Right renal cortex interstitium (tissue), 3 donors: ENCODE measurements around the gene PSMC5. TPM values are rescaled to one million over a fixed set of nuclear protein-coding genes. Genes with fewer than 3 reads are reported as not detected.
"Not testable (repeated sequence)": the region's sequence is repeated elsewhere in the genome, so short reads cannot be mapped to it uniquely, and the experiment has no call there.

Source experiments
- DNase-seq, 3 donors: peaks; one replicate each; pipeline ENCODE4 v3.0.0-alpha.2; 2013; ENCODE audit warnings: low read depth in 3 of 3, low spot score in 2 of 3
- polyA plus RNA-seq, 3 donors: library from polyadenylated mRNA; unstranded; fragments of 120-200 nt; gene quantifications; one replicate each; pipeline ENCODE4 v1.2.1, GENCODE V29; 2013; ENCODE audit not compliant: insufficient read length in 3 of 3

Gene PSMC5
- polyA plus RNA-seq, 3 donors: 191 to 203 (median 198) TPM

GRCh38 chr17:63866625-63867024 is 39.4 kb downstream of the PSMC5 start:
- not testable (repeated sequence) for DNase-seq

GRCh38 chr17:63869491-63870291 is 42.5 kb downstream of the PSMC5 start:
- not testable (repeated sequence) for DNase-seq

- DNase-seq: not testable (repeated sequence)
These were observed 43.0 kb downstream of the PSMC5 start for GRCh38 chr17:63870292-63870665.

GRCh38 chr17:63871646-63872365 is 44.6 kb downstream of the PSMC5 start:
- not testable (repeated sequence) for DNase-seq

GRCh38 chr17:63873577-63873976 is 46.3 kb downstream of the PSMC5 start, which contains the start of gene CSH2:
Gene CSH2, minus strand, starts transcription at chr17:63873677. Its CDS starts 63 bp downstream, at chr17:63873614.
- not testable (repeated sequence) for DNase-seq

- not testable (repeated sequence) for DNase-seq
These were observed 46.9 kb downstream of the PSMC5 start for GRCh38 chr17:63874061-63874626.

- not testable (repeated sequence) for DNase-seq
These were observed 47.5 kb downstream of the PSMC5 start for GRCh38 chr17:63874693-63875092.

- DNase-seq: not testable (repeated sequence)
These were observed 51.2 kb downstream of the PSMC5 start for GRCh38 chr17:63878413-63878812.

GRCh38 chr17:63880706-63881105 is 53.5 kb downstream of the PSMC5 start:
- no peak for DNase-seq

- not testable (repeated sequence) for DNase-seq
These were observed 54.1 kb downstream of the PSMC5 start for GRCh38 chr17:63881337-63881736.

Other genes with a start within 250 kb of the PSMC5 start
- 10 to 100 TPM; 27.1 to 28.2 (median 27.7) TPM for gene TACO1, start 226.5 kb upstream of the PSMC5 start, polyA plus RNA-seq
- gene MAP3K3, start 205.0 kb upstream of the PSMC5 start, polyA plus RNA-seq: 10 to 100 TPM; 26.3 to 27.9 (median 27.2) TPM
- 10 to 100 TPM; 21.5 to 23.1 (median 22.3) TPM for gene LIMD2, start 127.3 kb upstream of the PSMC5 start, polyA plus RNA-seq
- 10 to 100 TPM; 41.0 to 43.9 (median 41.8) TPM for gene STRADA, start 85.6 kb upstream of the PSMC5 start, polyA plus RNA-seq
- 100 to 1,000 TPM; 116 to 129 (median 127) TPM for gene CCDC47, start 53.8 kb upstream of the PSMC5 start, polyA plus RNA-seq
- gene DDX42, start 53.3 kb upstream of the PSMC5 start, polyA plus RNA-seq: 100 to 1,000 TPM; 154 to 189 (median 172) TPM
- gene FTSJ3, start 232 bp downstream of the PSMC5 start, polyA plus RNA-seq: 10 to 100 TPM; 53.1 to 76.9 (median 69.5) TPM
- 10 to 100 TPM; 52.7 to 56.1 (median 53.4) TPM for gene SMARCD2, start 15.3 kb downstream of the PSMC5 start, polyA plus RNA-seq
- 1 to 10 TPM in 2 of 3 donors, not detected in 1; 1.2 to 2.2 TPM for gene CSH2, start 46.2 kb downstream of the PSMC5 start, polyA plus RNA-seq
- not detected for gene GH2, start 54.5 kb downstream of the PSMC5 start, polyA plus RNA-seq
- gene CSH1, start 69.1 kb downstream of the PSMC5 start, polyA plus RNA-seq: 1 to 10 TPM in 2 of 3 donors, under 1 TPM in 1; 0.40 to 7.5 (median 3.4) TPM
- not detected for gene CSHL1, start 83.8 kb downstream of the PSMC5 start, polyA plus RNA-seq
- not detected for gene GH1, start 91.4 kb downstream of the PSMC5 start, polyA plus RNA-seq
- gene CD79B, start 104.9 kb downstream of the PSMC5 start, polyA plus RNA-seq: 1 to 10 TPM; 2.8 to 4.4 (median 3.5) TPM
- gene SCN4A, start 145.5 kb downstream of the PSMC5 start, polyA plus RNA-seq: 1 to 10 TPM in 1 of 3 donors, under 1 TPM in 2; 0.85 to 1.3 (median 0.87) TPM
- 1 to 10 TPM; 2.3 to 3.4 (median 2.9) TPM for gene PRR29, start 170.9 kb downstream of the PSMC5 start, polyA plus RNA-seq
- 10 to 100 TPM; 29.8 to 33.4 (median 31.2) TPM for gene ICAM2, start 193.2 kb downstream of the PSMC5 start, polyA plus RNA-seq